ENCODE results near the gene DPH3. TPM values are rescaled to one million over a fixed set of nuclear protein-coding genes. Genes with fewer than 3 reads are reported as not detected.

DPH3 gene
- total RNA-seq, 1 experiment from 2014 or later: 6.0 TPM

DNA sequence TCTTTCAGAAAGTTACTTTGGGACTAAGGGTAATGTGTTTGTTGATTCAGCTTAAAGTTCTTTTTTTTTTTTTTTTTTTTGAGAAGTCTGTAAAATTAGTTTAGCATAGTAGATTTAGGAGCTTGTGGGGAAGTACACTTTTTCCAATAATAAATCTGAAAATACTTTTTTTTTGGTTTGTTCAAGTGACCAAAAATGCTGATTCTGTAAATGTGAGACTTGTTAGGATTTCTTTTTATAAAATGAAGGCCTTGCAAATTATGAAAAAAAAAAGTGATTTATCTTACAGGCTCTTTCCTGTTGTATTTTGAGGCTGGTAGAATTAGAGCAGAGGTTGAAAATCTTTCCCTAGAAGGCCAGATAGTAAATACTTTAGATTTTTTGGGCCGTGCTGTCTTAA lies 7.8 kb upstream of the DPH3 start:
- no peaks in the 10 kb centered on the region for H3K36me3 ChIP-seq
- DNase-seq: no peak
- H3K27me3 ChIP-seq: no peaks in the 10 kb centered on the region
- H3K4me3 ChIP-seq: no peak overlapping the region
- no peaks in the 10 kb centered on the region for H3K9me3 ChIP-seq

DNA sequence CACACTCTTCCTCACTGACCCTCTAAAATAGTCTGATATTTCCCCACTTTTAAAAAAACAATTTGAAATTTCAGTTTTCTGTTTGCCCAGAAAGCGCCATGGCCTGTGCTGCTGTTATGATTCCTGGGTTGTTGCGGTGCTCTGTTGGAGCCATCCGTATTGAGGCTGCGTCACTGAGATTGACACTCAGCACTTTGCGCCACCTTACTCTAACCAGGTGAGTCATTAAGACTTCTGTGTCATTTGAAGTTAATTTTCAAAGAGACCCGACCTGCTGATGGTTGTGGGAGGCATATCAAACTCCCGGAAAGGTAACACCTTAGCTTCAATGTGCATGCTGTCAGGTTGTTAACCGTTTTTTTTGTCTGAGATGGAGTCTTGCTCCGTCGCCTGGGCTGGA lies 6.1 kb upstream of the DPH3 start:
- no peak for DNase-seq
- Histone ChIP-seq H3K27me3 (no peaks in the 10 kb centered on the region), H3K4me3 (no peak overlapping the region), H3K36me3 (no peaks in the 10 kb centered on the region), H3K9me3 (no peaks in the 10 kb centered on the region)

DNA sequence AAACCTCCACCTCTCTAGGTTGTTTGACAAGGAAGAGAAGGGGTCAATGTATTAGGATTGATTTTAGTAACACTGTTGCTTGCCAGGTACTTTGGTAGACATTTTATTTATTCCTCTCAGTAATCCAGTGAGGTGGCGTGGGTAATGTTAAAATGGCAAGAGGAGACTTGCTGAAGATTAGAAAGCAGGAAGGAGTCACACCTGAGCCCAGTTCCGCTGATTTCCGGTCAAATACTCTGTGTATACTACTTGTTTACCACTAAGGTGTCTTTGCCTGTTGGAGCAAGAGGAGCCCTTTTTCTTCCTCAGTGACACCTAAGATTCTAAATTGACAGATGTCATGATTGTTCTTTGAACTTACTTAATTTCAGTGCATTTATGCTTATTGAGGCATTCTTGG lies 2.0 kb upstream of the DPH3 start:
- DNase-seq: no peak
- Histone ChIP-seq H3K36me3 (no peaks in the 10 kb centered on the region), H3K4me3 (no peak overlapping the region), H3K9me3 (no peaks in the 10 kb centered on the region), H3K27me3 (no peaks in the 10 kb centered on the region)

DNA sequence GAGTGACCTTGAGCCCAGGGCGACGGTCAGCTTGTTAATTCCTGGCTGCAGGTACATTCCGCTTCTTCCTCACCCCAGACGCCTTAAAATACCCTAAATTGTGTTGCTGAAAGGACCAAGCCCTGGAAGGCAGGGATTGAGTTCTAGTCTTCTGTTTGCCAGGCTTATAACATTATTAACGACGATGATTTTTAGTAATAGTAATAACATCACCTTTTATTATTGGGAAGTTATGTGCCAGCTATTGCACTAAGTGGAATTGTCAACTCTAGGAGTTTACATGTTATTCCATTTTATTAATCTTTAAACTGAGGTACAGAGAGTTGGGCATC lies 678 bp upstream of the DPH3 start:
- H3K27me3 ChIP-seq: no peaks in the 10 kb centered on the region
- peak overlapping the region; percentile 89 for H3K4me3 ChIP-seq
- H3K36me3 ChIP-seq: peaks cover 1% of the 10 kb centered on the region; the same call in 1 of the 2 replicates
- no peak for DNase-seq
- H3K9me3 ChIP-seq: no peaks in the 10 kb centered on the region

DNA sequence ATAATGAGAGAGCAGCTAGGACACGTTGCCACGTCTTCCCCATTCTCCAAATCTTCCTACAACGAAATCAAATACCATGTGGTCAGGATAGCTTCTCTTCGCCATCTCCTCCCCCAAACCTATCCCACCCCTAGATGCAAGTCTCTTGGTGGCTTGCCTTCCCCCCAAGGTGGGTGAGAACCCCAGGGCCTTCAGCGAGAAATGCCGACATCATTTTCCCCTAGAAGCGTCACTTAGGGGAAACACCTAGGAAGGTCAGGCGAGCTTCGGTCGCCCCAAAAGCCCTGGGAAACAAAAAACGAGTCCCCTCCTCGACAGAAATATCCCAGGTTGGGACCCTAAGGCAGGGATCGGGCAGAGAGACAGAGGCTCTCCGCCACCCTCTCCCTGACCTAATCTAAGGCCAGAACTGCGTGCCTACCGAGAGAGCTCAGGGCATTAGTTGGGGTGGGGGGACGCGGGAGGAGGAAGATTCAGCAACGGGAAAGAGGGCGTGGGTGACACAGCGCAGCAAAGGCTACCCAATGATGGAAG lies 502 bp downstream of the DPH3 start:
- DNase-seq: no peak
- Histone ChIP-seq H3K36me3 (peaks cover 8% of the 10 kb centered on the region), H3K27me3 (no peaks in the 10 kb centered on the region), H3K9me3 (no peaks in the 10 kb centered on the region), H3K4me3 (peak overlapping the region; percentile 89)

DNA sequence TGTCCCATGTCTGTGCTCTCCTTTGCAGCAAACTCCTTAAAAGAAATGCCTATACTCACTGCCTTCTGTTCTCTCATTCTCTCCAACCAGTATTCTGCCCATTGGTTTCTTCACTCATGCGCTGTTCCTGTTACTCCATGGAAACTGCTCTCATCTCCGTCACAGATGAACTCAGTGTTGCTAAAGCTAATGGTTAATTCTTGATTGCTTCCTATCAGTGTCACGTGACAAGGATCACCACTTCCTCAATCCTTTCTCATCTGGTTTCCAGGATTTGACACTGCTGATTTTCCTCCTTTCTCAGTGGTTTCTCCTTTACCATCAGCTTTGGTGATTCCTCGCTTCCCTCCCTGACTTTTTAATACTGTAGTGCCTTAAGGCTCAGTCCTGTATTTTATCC lies 2.6 kb downstream of the DPH3 start:
- H3K4me3 ChIP-seq: no peak overlapping the region
- H3K36me3 ChIP-seq: peaks cover 9% of the 10 kb centered on the region
- H3K9me3 ChIP-seq: no peaks in the 10 kb centered on the region
- H3K27me3 ChIP-seq: no peaks in the 10 kb centered on the region
- no peak for DNase-seq

DNA sequence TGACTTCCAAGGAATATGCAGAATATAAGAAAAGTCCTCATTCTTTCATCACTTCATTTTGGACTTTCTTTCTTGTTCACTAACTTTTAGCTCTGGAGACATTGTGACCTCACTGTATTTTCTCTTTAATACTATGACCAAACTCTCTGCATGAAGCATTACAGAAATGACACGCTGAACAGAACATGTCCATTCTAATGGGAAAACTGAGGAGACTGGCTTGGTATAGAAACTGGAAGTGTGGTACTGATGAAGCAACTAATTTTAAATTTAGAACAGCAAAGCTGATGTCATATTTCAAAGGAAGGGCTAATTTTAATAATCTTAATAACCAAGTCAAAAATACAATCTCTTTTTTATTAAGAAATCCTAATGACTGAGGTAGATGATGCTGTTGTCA lies 4.7 kb downstream of the DPH3 start:
- peaks cover 9% of the 10 kb centered on the region for H3K36me3 ChIP-seq
- DNase-seq: no peak
- H3K9me3 ChIP-seq: no peaks in the 10 kb centered on the region
- H3K4me3 ChIP-seq: no peak overlapping the region
- H3K27me3 ChIP-seq: no peaks in the 10 kb centered on the region

DNA sequence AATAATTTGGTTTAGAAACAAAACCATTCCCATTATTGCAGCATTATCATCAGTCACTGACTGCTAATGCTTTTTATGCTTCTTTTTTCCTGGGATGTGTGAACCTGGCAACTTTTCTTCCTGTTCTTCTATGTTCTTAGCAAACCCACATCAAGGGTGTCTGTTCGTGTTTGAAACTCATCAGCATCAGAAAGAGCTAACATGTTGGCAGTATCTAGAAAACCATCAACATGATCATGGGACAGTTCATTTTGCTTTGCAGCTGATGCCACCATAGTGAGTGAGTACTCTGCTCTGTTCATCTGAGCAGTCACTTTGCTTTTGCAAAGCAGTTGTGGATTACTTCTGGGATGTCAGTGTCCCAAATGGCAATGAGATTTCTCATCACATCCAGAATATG lies 5.9 kb downstream of the DPH3 start:
- Histone ChIP-seq H3K27me3 (no peaks in the 10 kb centered on the region), H3K4me3 (no peak overlapping the region), H3K36me3 (peaks cover 9% of the 10 kb centered on the region), H3K9me3 (no peaks in the 10 kb centered on the region)
- DNase-seq: no peak

DNA sequence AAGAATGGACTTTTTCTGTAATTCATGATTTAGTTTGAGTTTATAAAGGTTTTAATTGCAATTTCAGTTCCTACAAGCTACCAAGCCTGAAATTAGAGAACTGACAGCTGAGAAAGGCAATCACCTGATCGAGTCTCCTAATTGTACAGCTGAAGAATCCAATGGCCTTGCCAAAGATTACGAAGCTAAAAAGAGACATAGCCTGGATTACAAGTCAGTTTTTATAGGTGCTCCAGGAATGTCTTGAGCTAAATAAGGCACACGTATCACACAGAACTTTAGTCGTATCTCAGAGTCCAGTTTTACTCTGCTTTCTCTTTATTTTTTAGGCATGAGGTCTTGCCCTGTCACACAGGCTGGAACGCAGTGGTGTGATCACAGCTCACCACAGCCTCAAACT lies 6.6 kb downstream of the DPH3 start:
- DNase-seq: no peak
- Histone ChIP-seq H3K4me3 (no peak overlapping the region), H3K27me3 (no peaks in the 10 kb centered on the region), H3K36me3 (peaks cover 9% of the 10 kb centered on the region), H3K9me3 (no peaks in the 10 kb centered on the region)

DNA sequence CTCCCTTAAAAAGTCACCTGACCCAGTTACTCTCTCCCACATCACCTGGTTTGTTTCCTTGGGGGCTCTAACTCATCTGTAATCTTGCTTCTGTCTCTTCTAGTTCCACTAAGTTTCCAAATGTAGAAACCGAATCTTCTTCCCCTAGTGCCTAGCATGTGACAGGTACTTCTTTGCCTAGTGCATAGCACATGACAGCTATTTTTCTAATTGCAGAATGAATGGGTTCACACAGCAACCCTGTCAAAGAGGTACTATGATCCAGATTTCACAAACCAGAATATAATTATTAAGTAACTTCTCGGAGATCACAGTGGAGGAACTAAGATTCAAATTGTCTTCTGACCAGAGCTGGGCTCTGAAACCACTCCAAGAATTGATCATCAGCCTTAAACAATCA lies 7.4 kb downstream of the DPH3 start:
- DNase-seq: no peak
- Histone ChIP-seq H3K4me3 (no peak overlapping the region), H3K36me3 (peaks cover 9% of the 10 kb centered on the region), H3K27me3 (no peaks in the 10 kb centered on the region), H3K9me3 (no peaks in the 10 kb centered on the region)

DNA sequence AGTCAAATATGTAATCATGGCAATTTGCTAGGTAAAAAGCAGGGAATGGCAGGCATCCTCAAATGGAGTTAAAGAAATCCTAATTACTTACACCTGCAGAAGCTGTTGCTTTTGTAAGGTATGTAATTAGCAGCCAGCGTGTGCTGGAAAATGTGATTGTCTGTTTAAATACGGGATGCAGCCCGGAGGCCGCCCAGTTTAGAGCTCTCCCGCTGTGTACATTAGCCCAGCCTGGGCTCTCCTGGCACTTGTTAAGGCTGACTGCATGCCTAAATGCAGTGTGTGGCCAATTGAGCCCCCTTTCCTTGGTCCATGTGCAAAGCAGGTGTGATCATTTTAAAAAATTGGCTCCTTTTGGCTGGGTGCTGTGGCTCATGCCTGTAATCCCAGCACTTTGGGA lies 9.0 kb downstream of the DPH3 start:
- Histone ChIP-seq H3K27me3 (no peaks in the 10 kb centered on the region), H3K36me3 (peaks cover 9% of the 10 kb centered on the region), H3K4me3 (no peak overlapping the region), H3K9me3 (no peaks in the 10 kb centered on the region)
- DNase-seq: no peak

DNA sequence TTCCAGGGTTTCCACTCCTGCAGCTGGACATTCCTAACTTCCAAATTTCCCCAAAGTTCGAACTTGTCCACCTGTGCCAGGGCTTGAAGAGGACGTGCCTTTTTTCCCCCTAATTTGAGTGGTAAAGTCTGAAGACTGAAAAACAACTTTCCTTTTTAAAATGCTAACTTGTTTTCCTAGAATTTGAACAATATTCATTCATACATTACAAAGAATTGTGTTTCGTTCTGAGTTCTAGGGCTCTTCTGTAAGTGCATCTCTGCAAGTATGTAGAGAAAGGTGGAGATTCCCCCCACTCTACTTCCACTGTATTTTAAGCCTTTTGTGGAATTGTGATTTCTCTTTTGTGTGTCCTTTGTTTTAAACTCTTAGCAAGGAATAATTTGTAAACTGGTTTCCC lies 9.4 kb downstream of the DPH3 start:
- Histone ChIP-seq H3K27me3 (no peaks in the 10 kb centered on the region), H3K36me3 (peaks cover 6% of the 10 kb centered on the region), H3K4me3 (no peak overlapping the region), H3K9me3 (no peaks in the 10 kb centered on the region)
- no peak for DNase-seq

DNA sequence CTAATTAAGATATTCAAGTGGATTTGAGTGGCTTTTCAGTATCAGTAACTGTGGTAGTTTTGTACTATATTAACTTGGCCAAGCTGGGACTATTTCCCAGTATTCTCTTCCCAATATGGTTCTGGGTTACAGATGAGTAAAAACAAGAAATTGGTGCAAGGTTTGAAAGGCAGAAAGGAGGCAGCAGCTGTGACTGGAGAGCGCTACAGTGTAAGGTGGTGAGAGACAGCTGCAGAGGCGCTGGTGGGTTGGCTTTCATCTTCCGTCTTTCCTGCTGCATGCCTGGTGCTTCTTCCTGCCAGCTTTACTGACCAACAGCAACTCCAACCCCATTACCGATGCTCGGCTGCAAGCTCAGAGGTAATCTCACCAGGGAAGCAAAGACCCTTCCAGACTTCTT lies 9.8 kb downstream of the DPH3 start:
- DNase-seq: no peak
- Histone ChIP-seq H3K9me3 (no peaks in the 10 kb centered on the region), H3K4me3 (no peak overlapping the region), H3K36me3 (peaks cover 4% of the 10 kb centered on the region; the same call in 1 of the 2 replicates), H3K27me3 (no peaks in the 10 kb centered on the region)

DNA sequence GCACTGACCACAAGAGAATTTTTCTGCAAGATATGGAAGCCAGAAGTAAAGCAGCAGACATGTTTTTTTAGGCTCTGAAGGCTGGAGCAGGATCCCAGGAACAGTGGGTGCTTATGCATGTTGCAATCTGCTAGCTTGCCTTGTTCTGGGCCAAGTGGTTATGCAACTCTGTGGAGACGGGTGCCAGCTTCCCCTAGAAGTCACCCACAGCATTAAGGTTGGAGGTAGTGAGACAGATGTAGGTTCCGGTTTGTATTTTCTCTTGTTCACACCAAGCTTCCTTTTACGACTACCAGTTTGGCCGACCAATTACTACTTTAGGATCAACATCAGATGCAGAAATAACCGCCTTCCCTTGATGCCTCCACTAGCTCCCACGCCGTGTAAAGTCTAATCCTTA lies 11.1 kb downstream of the DPH3 start:
- Histone ChIP-seq H3K4me3 (no peak overlapping the region), H3K9me3 (no peaks in the 10 kb centered on the region), H3K27me3 (no peaks in the 10 kb centered on the region), H3K36me3 (no peaks in the 10 kb centered on the region)
- DNase-seq: no peak

DNA sequence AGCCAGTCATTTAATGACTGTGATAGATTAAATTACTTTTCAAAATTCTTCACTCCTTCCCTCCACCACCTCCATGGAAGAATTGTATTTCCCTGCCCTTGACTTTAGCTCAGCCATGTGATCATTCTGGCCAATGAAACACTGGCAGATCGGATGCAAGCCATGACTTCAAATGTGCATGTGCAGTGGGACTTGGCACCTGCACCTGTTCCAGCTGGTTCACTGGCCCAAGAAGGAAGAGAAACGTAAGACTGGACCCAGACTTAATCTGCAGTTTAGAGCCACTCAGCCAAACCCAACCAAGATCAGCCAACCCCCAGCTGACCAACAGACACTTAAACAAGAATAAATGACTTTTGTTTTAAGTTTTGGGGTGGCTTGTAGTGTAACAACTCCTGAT lies 11.8 kb downstream of the DPH3 start:
- no peaks in the 10 kb centered on the region for H3K9me3 ChIP-seq
- no peak overlapping the region for H3K4me3 ChIP-seq
- no peaks in the 10 kb centered on the region for H3K27me3 ChIP-seq
- DNase-seq: no peak
- H3K36me3 ChIP-seq: no peaks in the 10 kb centered on the region

DNA sequence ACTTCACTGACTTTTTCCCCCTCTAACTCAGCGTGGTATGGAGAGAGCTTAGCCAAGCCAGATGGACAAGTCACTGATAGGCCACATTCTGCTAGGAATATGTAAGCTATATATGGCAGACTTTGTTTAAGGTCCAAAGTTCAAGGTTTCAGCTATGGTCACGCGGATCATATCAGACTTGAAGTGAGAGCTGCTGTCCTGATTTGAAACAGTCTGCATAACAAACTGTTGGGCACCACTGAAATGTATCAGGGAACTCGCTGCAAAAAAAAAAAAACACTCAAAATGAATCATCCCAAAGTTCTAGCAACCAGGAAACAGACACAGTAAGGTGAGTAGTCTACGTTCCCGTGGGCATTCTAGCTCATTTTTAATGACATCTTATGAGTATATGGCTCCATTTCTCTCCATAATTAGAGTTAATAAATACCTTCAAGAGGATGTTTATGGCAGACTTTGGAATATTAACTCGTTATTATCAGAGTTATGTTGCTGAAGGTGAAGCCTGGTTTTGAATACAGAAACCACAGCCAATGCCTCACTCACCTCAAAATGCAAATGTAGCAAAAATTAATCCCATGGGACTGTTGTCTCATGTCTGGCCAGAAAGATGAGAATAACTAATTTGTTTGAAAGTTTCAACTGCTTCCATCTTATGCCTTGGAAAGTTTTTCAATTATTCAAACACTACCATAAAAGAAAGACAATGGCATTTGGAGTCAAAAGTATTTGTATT lies 12.3 kb downstream of the DPH3 start:
- H3K27me3 ChIP-seq: no peaks in the 10 kb centered on the region
- no peak for DNase-seq
- H3K36me3 ChIP-seq: no peaks in the 10 kb centered on the region
- no peak overlapping the region for H3K4me3 ChIP-seq
- H3K9me3 ChIP-seq: no peaks in the 10 kb centered on the region

DNA sequence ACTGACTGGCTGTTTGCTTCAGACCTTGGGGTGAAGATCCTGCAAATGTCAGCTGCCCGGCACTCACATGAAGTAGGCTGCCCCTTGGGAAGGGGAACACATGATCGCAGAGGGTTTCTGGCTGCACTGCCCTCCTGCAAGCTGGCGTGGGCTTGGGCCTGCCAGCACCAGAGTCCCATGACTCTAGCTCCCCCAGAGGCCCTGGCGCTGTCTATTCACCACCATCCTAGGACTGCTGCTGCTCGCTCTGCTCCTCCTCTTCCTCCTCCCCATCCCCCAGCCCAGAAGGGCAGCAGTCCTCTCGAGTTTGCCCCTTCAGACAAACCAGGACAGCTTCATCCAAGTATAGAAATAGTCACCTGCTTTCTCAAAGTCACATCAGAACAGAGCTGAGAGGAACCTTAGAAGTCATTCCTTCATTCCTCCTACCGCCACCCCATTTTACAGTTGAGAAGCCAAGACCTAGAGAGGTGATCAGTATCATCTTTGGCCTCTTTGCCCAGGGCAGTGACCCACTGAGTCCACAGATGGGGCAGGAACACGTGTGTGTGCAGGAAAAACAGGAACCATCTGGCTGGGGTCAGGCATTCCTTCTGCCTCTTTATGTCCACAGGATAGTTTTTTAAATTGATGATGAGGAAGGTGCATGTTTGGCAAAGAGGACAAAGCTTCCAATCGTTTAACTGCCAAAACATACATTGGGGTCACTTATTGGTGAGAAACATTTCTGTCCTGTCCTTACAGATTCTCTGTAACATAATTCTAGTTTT lies 13.2 kb downstream of the DPH3 start:
- Histone ChIP-seq H3K9me3 (no peaks in the 10 kb centered on the region), H3K36me3 (no peaks in the 10 kb centered on the region), H3K27me3 (no peaks in the 10 kb centered on the region), H3K4me3 (no peak overlapping the region)
- no peak for DNase-seq

DNA sequence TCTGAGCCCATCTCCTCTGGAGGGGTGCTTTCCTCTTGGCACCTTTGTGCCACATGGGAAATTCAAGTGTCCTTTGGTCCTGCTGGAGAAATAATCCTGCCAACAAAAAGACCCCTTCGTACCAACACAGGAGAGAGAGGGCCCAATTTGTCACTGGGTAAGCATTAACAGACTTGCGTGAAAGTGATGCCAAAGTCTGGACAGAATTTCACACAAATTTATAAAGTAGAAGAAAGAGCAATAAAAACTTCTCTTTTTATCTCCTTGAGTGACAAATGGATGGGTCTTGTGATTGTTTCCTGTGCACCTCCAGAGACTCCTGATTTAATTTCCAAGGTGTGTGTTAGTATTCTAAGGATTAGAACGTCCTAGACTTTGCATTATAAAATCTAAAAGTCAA lies 14.9 kb downstream of the DPH3 start:
- Histone ChIP-seq H3K4me3 (no peak overlapping the region), H3K27me3 (no peaks in the 10 kb centered on the region), H3K9me3 (no peaks in the 10 kb centered on the region), H3K36me3 (no peaks in the 10 kb centered on the region)
- DNase-seq: no peak

Data from MG63 (cell line).